ENCODE measurements around the gene LRP8. TPM values are rescaled to one million over a fixed set of nuclear protein-coding genes. Genes with fewer than 3 reads are reported as not detected.

The LRP8 gene
- total RNA-seq, 1 experiment from 2014 or later: 56.3 TPM

DNA sequence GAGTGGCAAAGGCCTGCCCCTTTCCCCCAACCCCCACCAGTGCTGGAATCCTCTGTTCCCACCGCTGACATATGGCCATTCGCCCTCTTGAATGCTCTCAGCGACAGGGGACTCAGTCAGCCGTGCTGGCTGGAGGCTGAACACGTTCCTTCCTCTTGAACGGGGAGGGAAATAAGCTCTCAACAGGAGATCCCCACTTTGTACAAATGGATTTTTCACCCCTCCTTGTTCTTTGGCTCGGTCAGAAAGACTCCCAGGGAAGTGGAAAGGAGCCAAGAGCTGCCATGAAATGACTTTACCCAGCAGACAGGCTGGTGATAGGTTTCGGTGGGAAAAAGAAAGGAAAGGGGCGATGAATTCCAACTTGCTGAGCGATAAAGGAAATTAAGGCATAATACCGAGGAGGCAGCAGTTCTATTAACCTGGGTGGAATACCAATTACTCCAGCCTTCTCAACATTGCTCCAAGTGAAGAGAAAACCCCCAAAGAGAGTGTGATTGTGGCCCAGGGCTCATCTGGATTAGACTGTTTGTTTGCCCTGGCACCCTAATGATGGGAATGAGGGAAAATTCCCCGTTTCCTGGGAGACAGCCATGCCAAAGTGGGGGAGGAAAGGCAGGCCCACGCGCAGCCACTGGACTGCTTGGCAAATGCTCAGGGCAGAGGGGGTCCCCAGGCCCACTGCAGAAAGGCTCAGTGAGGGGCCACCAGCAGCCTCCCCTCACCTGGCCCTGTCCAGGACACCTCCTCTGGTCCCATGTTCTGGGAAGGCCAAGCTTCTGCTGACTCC is 23.9 kb downstream of the LRP8 start:
- ChIA-PET POLR2A (no interaction called here), CTCF (no interaction called here), RAD21 (ENCODE audit: low non-redundant PET in 1 of 2, low total read pairs in 2 of 2, uncharacterized antibody in 2 of 2, unreplicated experiment in 2 of 2) (no interaction called here)
- ATAC-seq (no peak), DNase-seq (ENCODE audit: low read depth, low spot score) (no peak)
- Histone ChIP-seq H3K79me2 (ENCODE audit: insufficient read depth, low read length) (peaks cover 61% of the 10 kb centered on the region), H3K27ac (ENCODE audit: low read depth, low read length) (no peak overlapping the region), H3K9me2 (ENCODE audit: insufficient read depth) (no peaks in the 10 kb centered on the region), H3K9me3 (ENCODE audit: control insufficient read depth in 1 of 2, insufficient read depth in 1 of 2, low read depth in 1 of 2, low read length in 2 of 2) (no peaks in the 10 kb centered on the region), H3K27me3 (ENCODE audit: insufficient read depth, low read length) (no peaks in the 10 kb centered on the region), H2AFZ (ENCODE audit: low read depth, low read length, poor library complexity, severe bottlenecking) (no peak overlapping the region), H3K4me2 (ENCODE audit: low read length) (no peak overlapping the region), H3K4me1 (ENCODE audit: control insufficient read depth in 1 of 2, insufficient read depth in 2 of 2, low read length in 2 of 2) (peaks cover 2 to 8% of the 10 kb centered on the region in 2 experiments; a peak in 2 of 4 replicates), H4K20me1 (ENCODE audit: insufficient read depth) (no peaks in the 10 kb centered on the region), H3K36me3 (ENCODE audit: control insufficient read depth in 1 of 2, insufficient read depth in 2 of 2, low read length in 2 of 2) (no peaks in the 10 kb centered on the region; a peak in 1 of 4 replicates), H3K4me3 (replicated peaks in 1 of 2; ENCODE audit: low read depth in 1 of 2, low read length in 2 of 2) (no peak overlapping the region), H3K9ac (ENCODE audit: low read length) (no peak overlapping the region)
- TF ChIP-seq EGR1 (IDR thresholded peaks at IDR 0.05; ENCODE audit: low read depth): no peak
- TF ChIP-seq YY1 (IDR thresholded peaks at IDR 0.05; ENCODE audit: extremely low read depth, insufficient replicate concordance, low read depth, low read length): no peak
- no peak for TF ChIP-seq EZH2phosphoT487 (IDR thresholded peaks at IDR 0.05; ENCODE audit: borderline replicate concordance)
- TF ChIP-seq, protein P1, sequence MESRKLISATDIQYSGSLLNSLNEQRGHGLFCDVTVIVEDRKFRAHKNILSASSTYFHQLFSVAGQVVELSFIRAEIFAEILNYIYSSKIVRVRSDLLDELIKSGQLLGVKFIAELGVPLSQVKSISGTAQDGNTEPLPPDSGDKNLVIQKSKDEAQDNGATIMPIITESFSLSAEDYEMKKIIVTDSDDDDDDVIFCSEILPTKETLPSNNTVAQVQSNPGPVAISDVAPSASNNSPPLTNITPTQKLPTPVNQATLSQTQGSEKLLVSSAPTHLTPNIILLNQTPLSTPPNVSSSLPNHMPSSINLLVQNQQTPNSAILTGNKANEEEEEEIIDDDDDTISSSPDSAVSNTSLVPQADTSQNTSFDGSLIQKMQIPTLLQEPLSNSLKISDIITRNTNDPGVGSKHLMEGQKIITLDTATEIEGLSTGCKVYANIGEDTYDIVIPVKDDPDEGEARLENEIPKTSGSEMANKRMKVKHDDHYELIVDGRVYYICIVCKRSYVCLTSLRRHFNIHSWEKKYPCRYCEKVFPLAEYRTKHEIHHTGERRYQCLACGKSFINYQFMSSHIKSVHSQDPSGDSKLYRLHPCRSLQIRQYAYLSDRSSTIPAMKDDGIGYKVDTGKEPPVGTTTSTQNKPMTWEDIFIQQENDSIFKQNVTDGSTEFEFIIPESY (IDR thresholded peaks at IDR 0.05; ENCODE audit: extremely low read depth, insufficient replicate concordance, low read length): no peak
- TF ChIP-seq REST (IDR thresholded peaks at IDR 0.05; ENCODE audit: low read depth): no peak
- TF ChIP-seq ZNF274 (IDR thresholded peaks at IDR 0.05; ENCODE audit: low read depth, low read length): no peak
- TF ChIP-seq ELF1 (IDR thresholded peaks at IDR 0.05; ENCODE audit: borderline replicate concordance, low read depth): no peak
- no peak for TF ChIP-seq JUND (IDR thresholded peaks at IDR 0.05)
- TF ChIP-seq CEBPB (IDR thresholded peaks at IDR 0.05; ENCODE audit: low read depth): no peak
- TF ChIP-seq, protein P2, sequence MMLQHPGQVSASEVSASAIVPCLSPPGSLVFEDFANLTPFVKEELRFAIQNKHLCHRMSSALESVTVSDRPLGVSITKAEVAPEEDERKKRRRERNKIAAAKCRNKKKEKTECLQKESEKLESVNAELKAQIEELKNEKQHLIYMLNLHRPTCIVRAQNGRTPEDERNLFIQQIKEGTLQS (IDR thresholded peaks at IDR 0.05): no peak
- TF ChIP-seq FOSL1 (IDR thresholded peaks at IDR 0.05; ENCODE audit: low read depth): no peak
- no peak for TF ChIP-seq ZFX (IDR thresholded peaks at IDR 0.05)
- TF ChIP-seq POLR2A (IDR thresholded peaks at IDR 0.05; ENCODE audit: borderline replicate concordance, extremely low read depth, insufficient read depth, insufficient read length): no peak
- intact Hi-C loops (cut with micrococcal nuclease): no loop called here
- BruUV-seq (replicated peaks): no TSS peak
